ENCODE measurements around the gene ZNF140.

Gene ZNF140

DNA sequence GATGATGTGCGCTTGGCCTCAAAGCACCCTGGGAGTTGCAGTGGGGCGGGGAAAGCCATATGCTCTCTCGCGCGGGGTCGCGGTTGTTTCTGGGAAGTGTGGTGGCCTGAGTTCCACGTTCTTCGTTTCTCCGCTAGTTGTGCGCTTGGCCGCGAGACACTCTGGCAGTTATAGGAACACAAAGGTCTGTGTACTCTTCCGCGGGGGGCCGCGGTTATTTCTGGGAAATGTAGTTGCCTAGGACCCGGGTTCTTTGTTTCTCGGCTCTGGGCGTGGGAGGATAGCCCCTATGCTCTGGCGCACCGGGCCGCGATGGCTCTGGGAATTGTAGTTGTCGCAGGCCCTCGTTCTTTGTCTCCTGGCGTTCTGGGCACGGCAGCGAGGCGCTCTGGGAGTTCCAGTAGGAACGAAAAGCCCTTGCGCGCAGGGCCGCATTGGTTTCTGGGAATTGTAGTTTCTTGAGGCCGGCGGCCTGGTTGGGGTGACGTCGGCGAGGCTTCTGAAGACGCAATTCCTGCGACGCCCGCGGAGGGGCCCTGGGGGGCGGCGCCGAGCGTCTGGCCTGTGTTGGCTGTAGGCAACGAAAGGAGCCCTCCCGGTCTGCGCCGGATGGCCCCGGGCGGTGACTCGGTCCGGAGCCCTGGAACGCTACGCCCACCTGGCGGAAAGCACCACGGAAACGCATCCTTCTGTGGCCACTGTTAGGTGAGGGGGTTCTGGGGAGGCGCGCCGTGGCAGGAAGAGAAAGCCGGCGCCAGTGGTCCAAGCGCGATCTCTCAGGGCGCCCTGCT, at the start of gene ZNF140:
Gene ZNF140 (plus strand): TSS at position 556 of the 791 bp plus-strand sequence. CDS start 398 bp downstream, outside the sequence.
- no peak; the same call in 1 of the 2 replicates for TF ChIP-seq EP300 (IDR thresholded peaks at IDR 0.05; ENCODE audit: borderline replicate concordance)
- no peak for TF ChIP-seq ZBTB7A (IDR thresholded peaks at IDR 0.05; ENCODE audit: low read depth)
- peak; percentile 80 for TF ChIP-seq EGR1 (IDR thresholded peaks at IDR 0.05)
- TF ChIP-seq CREB1 (IDR thresholded peaks at IDR 0.05; ENCODE audit: low read depth) = peak; percentile 96
- no peak for TF ChIP-seq RAD21 (IDR thresholded peaks at IDR 0.05; ENCODE audit: low read depth)
- no peak for TF ChIP-seq CEBPB (IDR thresholded peaks at IDR 0.05)
- TF ChIP-seq FOXM1 (IDR thresholded peaks at IDR 0.05; ENCODE audit: borderline replicate concordance, low read depth) = no peak; the same call in 1 of the 2 replicates
- 0 out of 2 replicates have a peak, but pooled peaks have one; percentile 34 for TF ChIP-seq TAF1 (IDR thresholded peaks at IDR 0.05; ENCODE audit: low read depth)
- TF ChIP-seq, protein P1, sequence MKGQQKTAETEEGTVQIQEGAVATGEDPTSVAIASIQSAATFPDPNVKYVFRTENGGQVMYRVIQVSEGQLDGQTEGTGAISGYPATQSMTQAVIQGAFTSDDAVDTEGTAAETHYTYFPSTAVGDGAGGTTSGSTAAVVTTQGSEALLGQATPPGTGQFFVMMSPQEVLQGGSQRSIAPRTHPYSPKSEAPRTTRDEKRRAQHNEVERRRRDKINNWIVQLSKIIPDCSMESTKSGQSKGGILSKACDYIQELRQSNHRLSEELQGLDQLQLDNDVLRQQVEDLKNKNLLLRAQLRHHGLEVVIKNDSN (IDR thresholded peaks at IDR 0.05) = no peak; the same call in 1 of the 2 replicates
- TF ChIP-seq, protein P2, sequence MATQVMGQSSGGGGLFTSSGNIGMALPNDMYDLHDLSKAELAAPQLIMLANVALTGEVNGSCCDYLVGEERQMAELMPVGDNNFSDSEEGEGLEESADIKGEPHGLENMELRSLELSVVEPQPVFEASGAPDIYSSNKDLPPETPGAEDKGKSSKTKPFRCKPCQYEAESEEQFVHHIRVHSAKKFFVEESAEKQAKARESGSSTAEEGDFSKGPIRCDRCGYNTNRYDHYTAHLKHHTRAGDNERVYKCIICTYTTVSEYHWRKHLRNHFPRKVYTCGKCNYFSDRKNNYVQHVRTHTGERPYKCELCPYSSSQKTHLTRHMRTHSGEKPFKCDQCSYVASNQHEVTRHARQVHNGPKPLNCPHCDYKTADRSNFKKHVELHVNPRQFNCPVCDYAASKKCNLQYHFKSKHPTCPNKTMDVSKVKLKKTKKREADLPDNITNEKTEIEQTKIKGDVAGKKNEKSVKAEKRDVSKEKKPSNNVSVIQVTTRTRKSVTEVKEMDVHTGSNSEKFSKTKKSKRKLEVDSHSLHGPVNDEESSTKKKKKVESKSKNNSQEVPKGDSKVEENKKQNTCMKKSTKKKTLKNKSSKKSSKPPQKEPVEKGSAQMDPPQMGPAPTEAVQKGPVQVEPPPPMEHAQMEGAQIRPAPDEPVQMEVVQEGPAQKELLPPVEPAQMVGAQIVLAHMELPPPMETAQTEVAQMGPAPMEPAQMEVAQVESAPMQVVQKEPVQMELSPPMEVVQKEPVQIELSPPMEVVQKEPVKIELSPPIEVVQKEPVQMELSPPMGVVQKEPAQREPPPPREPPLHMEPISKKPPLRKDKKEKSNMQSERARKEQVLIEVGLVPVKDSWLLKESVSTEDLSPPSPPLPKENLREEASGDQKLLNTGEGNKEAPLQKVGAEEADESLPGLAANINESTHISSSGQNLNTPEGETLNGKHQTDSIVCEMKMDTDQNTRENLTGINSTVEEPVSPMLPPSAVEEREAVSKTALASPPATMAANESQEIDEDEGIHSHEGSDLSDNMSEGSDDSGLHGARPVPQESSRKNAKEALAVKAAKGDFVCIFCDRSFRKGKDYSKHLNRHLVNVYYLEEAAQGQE (IDR thresholded peaks at IDR 0.05; ENCODE audit: low read depth) = no peak
- TF ChIP-seq MAX (IDR thresholded peaks at IDR 0.05) = peak; percentile 65
- peak; percentile 47; the same call in 1 of the 2 replicates for TF ChIP-seq TCF12 (IDR thresholded peaks at IDR 0.05; ENCODE audit: low read depth)

DNA sequence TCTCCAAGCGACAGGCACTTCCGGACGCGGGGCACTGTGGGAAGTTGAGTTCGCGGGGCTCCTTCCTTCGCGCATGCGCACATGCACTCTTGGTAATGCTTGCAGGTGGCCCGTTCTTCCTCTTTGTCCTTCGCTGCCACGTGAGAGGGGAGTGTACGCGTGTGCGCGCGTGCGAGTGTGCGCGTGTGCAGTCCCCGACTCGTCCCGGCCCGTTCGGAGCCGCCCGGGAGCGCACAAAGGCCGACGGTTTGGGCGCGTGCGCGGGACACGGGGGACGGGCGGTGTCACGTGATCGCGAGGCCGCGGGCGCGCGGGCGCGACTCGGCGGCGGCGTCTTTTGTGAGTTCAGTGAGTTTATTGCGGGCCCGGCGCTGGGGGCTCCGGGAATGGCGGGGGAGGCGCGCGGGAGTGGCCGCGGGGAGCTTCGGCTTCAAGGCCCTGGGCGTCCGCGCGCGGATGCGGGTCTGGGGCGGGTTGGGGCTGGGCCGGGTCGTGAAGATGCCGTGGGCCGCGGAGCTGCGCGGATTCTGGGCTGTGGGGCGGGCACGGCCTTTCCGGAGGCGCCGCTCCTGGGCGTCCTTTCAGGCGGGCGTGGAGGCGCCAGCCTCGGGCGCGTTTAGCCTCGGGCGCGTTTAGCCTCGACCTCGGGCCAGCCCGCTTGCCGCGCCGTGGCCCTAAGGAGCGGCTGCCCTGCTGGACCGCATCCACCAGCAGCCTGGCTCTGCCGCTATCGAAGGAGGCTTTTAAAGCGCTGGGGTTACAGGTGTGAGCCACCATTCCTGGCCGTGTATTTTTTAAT, 43.3 kb upstream of the ZNF140 start, which contains the start of gene ZNF84:
Gene ZNF84 (plus strand): TSS at position 303 of the 799 bp plus-strand sequence. CDS start 3,959 bp downstream, outside the sequence.
- TF ChIP-seq, protein P1 (IDR thresholded peaks at IDR 0.05) = peak; percentile 95
- TF ChIP-seq EGR1 (IDR thresholded peaks at IDR 0.05) = peak; percentile 10; the same call in 1 of the 2 replicates
- no peak for TF ChIP-seq ZBTB7A (IDR thresholded peaks at IDR 0.05; ENCODE audit: low read depth)
- 0 out of 2 replicates have a peak, but pooled peaks have one; percentile 40 for TF ChIP-seq YY1 (IDR thresholded peaks at IDR 0.05; ENCODE audit: low read depth)
- TF ChIP-seq TAF1 (IDR thresholded peaks at IDR 0.05; ENCODE audit: low read depth) = peak; percentile 71; the same call in 1 of the 2 replicates
- TF ChIP-seq, protein P2 (IDR thresholded peaks at IDR 0.05; ENCODE audit: low read depth) = no peak
- peak; percentile 14; the same call in 1 of the 2 replicates for TF ChIP-seq TCF12 (IDR thresholded peaks at IDR 0.05; ENCODE audit: low read depth)
- peak; percentile 95 for TF ChIP-seq MAX (IDR thresholded peaks at IDR 0.05)

DNA sequence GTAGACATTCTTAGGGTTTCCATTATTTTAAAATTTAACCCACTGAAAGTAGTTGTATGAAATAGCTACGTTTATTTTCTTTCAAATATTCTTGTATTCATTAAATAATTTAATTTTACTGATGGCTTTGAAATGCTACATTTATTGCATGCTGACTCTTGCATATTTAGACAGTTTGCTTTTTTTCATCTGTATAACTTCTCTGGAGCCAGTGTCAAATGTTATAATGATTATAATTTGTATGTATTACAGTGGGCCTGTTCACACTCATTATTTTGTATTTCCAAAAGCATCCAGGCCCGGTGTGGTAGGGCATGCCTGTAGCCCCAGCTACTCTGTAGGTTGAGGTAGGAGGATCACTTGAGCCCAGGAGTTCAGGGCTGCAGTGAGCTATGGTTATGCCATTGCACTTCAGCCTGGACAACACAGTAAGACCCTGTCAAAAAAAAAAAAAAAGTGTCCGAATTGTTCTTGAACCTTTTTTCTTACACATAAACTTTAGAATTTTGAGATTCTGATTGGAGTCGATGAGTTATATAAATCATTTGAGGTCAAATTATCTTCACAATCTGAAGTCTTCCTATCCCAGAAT, 42.5 kb upstream of the ZNF140 start:
- TF ChIP-seq NFIC (IDR thresholded peaks at IDR 0.05) (no peak), FOXM1 (IDR thresholded peaks at IDR 0.05; ENCODE audit: borderline replicate concordance, low read depth) (no peak), CEBPB (IDR thresholded peaks at IDR 0.05) (no peak), TEAD4 (IDR thresholded peaks at IDR 0.05) (no peak), YY1 (IDR thresholded peaks at IDR 0.05; ENCODE audit: low read depth) (no peak), EP300 (IDR thresholded peaks at IDR 0.05; ENCODE audit: borderline replicate concordance) (no peak), MAX (IDR thresholded peaks at IDR 0.05) (no peak), CREB1 (IDR thresholded peaks at IDR 0.05; ENCODE audit: low read depth) (no peak), RAD21 (IDR thresholded peaks at IDR 0.05; ENCODE audit: low read depth) (no peak), TAF1 (IDR thresholded peaks at IDR 0.05; ENCODE audit: low read depth) (no peak)
- TF ChIP-seq, protein P2 (IDR thresholded peaks at IDR 0.05; ENCODE audit: low read depth) = no peak
